ENCODE measurements around the gene ITGB2.

The ITGB2 gene

GRCh38 chr21:44850905-44851657 lies 69.6 kb downstream of the ITGB2 start:
- H3K9me3 ChIP-seq (ENCODE audit: insufficient read depth, low read depth, low read length), result no peaks in the 10 kb centered on the region
- no peak overlapping the region for H2AK5ac ChIP-seq (ENCODE audit: low read length)
- H3K4me2 ChIP-seq (ENCODE audit: low read length), result no peak overlapping the region
- H3K79me2 ChIP-seq (ENCODE audit: control insufficient read depth, insufficient read depth, low read length, poor library complexity), result no peaks in the 10 kb centered on the region
- H3K14ac ChIP-seq (ENCODE audit: low read length), result no peak overlapping the region
- H2AFZ ChIP-seq (ENCODE audit: insufficient read depth, low read length, poor library complexity), result no peak overlapping the region
- H3K36me3 ChIP-seq (ENCODE audit: control insufficient read depth in 1 of 2, insufficient read depth in 2 of 2, low read length in 2 of 2), result peaks cover 60 to 62% of the 10 kb centered on the region in 2 experiments
- no peaks in the 10 kb centered on the region for H3K27me3 ChIP-seq (ENCODE audit: insufficient read depth, low read length)
- H4K91ac ChIP-seq (ENCODE audit: low read depth, low read length), result no peak overlapping the region
- no peak overlapping the region for H3K23ac ChIP-seq (ENCODE audit: low read length)
- no peak overlapping the region for H4K8ac ChIP-seq (ENCODE audit: low read depth, low read length)
- no peak overlapping the region for H3K18ac ChIP-seq (ENCODE audit: low read length)
- no peak overlapping the region for H3K9ac ChIP-seq (ENCODE audit: low read length)
- no peak overlapping the region for H2BK120ac ChIP-seq (ENCODE audit: insufficient read depth, low read length, poor library complexity)
- DNase-seq, result no peak
- no peak overlapping the region for H3K4ac ChIP-seq (ENCODE audit: low read depth, low read length)
- WGBS (ENCODE audit: extremely low coverage, insufficient coverage, insufficient read length), result no CpG with 5 or more reads among the region's 26 CpGs
- H3K4me3 ChIP-seq (ENCODE audit: low read depth, low read length), result no peak overlapping the region
- H3K79me1 ChIP-seq (ENCODE audit: low read length), result no peaks in the 10 kb centered on the region
- no peak overlapping the region for H3K27ac ChIP-seq (ENCODE audit: low read depth, low read length)
- no peak overlapping the region for H2BK5ac ChIP-seq (ENCODE audit: low read depth, low read length, poor library complexity)
- no peak overlapping the region for H2BK12ac ChIP-seq (ENCODE audit: low read length)
- no peak overlapping the region for H4K12ac ChIP-seq (ENCODE audit: low read depth, low read length)
- H3K4me1 ChIP-seq (ENCODE audit: control insufficient read depth in 1 of 2, insufficient read depth in 2 of 2, low read length in 2 of 2), result peaks cover 6% of the 10 kb centered on the region in 2 experiments

DNA sequence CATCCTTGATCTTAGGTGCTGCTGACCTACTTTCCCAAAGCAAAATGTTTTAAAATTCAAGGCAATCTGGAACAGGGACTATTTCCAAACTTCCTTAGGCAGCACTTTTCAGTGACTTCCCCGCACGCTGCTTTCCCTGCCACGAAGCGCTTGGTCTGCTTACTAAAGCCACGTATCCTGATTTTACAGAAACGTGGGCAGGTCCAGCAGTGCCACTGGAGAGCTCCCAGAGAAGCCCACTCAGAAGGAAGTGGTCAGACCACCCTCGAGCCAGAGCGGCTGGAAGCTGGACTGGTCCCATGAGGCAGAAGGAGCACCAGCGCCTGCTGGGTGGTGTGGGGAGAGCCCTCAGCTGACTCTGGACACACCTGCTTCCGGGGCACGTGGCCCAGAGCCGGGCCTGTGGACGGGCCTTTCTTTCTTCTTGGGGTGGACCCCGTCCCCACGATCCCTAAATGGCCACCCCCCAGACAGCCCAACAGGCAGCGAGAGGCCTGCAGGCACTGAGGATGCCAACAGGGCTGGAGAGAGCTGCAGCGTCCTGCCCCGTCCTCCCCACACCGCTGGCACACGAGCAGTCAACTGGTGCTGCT lies 70.4 kb downstream of the ITGB2 start:
- Histone ChIP-seq H3K14ac (ENCODE audit: low read length) (no peak overlapping the region), H4K12ac (ENCODE audit: low read depth, low read length) (no peak overlapping the region), H3K18ac (ENCODE audit: low read length) (no peak overlapping the region), H2BK12ac (ENCODE audit: low read length) (no peak overlapping the region), H2AK5ac (ENCODE audit: low read length) (no peak overlapping the region), H2BK5ac (ENCODE audit: low read depth, low read length, poor library complexity) (no peak overlapping the region), H3K36me3 (ENCODE audit: control insufficient read depth in 1 of 2, insufficient read depth in 2 of 2, low read length in 2 of 2) (peaks cover 53 to 55% of the 10 kb centered on the region in 2 experiments), H2BK120ac (ENCODE audit: insufficient read depth, low read length, poor library complexity) (no peak overlapping the region), H3K9ac (ENCODE audit: low read length) (no peak overlapping the region), H3K9me3 (ENCODE audit: insufficient read depth, low read depth, low read length) (no peaks in the 10 kb centered on the region), H3K4ac (ENCODE audit: low read depth, low read length) (no peak overlapping the region), H3K27ac (ENCODE audit: low read depth, low read length) (no peak overlapping the region), H3K79me1 (ENCODE audit: low read length) (peaks cover 5% of the 10 kb centered on the region), H2AFZ (ENCODE audit: insufficient read depth, low read length, poor library complexity) (no peak overlapping the region), H3K79me2 (ENCODE audit: control insufficient read depth, insufficient read depth, low read length, poor library complexity) (no peaks in the 10 kb centered on the region), H3K4me2 (ENCODE audit: low read length) (no peak overlapping the region), H4K91ac (ENCODE audit: low read depth, low read length) (no peak overlapping the region), H3K4me3 (ENCODE audit: low read depth, low read length) (no peak overlapping the region), H3K23ac (ENCODE audit: low read length) (no peak overlapping the region), H4K8ac (ENCODE audit: low read depth, low read length) (no peak overlapping the region), H3K27me3 (ENCODE audit: insufficient read depth, low read length) (no peaks in the 10 kb centered on the region), H3K4me1 (ENCODE audit: control insufficient read depth in 1 of 2, insufficient read depth in 2 of 2, low read length in 2 of 2) (peaks cover 12 to 13% of the 10 kb centered on the region in 2 experiments)
- DNase-seq, result no peak
- no CpG with 5 or more reads among the region's 20 CpGs for WGBS (ENCODE audit: extremely low coverage, insufficient coverage, insufficient read length)

- H3K4me2 ChIP-seq (ENCODE audit: low read length), result no peak overlapping the region
These were observed 71.0 kb downstream of the ITGB2 start for GRCh38 chr21:44849616-44850130.

DNA sequence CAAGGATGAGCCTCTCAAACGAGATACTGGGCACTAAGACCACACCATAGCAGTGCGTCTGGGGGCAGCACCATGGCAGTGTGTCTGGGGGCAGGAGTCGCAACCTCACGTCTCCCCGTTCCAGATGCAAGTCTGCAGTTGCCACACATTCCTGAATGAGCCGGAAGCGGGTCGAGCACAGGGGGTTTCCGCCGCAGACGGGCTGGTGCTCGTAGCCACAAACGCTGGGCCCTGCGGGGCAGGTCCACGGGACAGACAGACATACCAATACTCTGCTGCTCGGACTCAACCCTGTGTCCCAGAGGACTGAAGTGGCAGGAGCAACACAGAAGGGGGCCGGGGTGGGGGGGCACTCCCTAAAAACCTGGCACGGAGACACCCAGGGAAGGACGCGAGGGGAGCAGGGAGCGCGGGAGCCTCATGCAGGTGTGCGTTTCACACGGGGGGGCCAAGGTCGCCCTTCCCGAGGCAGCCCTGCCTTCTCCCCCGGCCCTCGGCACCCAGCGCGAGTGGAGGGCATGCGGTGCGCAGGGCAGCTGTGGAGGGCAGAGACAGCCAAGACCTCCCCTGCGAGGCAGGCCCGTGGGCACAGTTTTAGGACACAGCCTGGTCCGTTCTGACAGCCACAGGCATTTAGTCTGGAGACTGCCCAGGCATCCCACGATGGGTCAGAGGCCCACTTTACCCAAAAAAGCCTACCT lies 71.7 kb downstream of the ITGB2 start:
- no peak overlapping the region for H3K4me3 ChIP-seq (ENCODE audit: low read depth, low read length)
- H3K79me1 ChIP-seq (ENCODE audit: low read length), result peaks cover 5% of the 10 kb centered on the region
- H3K4ac ChIP-seq (ENCODE audit: low read depth, low read length), result no peak overlapping the region
- H4K12ac ChIP-seq (ENCODE audit: low read depth, low read length), result no peak overlapping the region
- no peak overlapping the region for H3K18ac ChIP-seq (ENCODE audit: low read length)
- H3K79me2 ChIP-seq (ENCODE audit: control insufficient read depth, insufficient read depth, low read length, poor library complexity), result no peaks in the 10 kb centered on the region
- H2BK5ac ChIP-seq (ENCODE audit: low read depth, low read length, poor library complexity), result no peak overlapping the region
- H3K27ac ChIP-seq (ENCODE audit: low read depth, low read length), result no peak overlapping the region
- no peak overlapping the region for H4K91ac ChIP-seq (ENCODE audit: low read depth, low read length)
- no peaks in the 10 kb centered on the region for H3K9me3 ChIP-seq (ENCODE audit: insufficient read depth, low read depth, low read length)
- H3K9ac ChIP-seq (ENCODE audit: low read length), result no peak overlapping the region
- H3K23ac ChIP-seq (ENCODE audit: low read length), result no peak overlapping the region
- H3K4me1 ChIP-seq (ENCODE audit: control insufficient read depth in 1 of 2, insufficient read depth in 2 of 2, low read length in 2 of 2), result peaks cover 13 to 17% of the 10 kb centered on the region in 2 experiments
- H2AK5ac ChIP-seq (ENCODE audit: low read length), result no peak overlapping the region
- no peak overlapping the region for H3K4me2 ChIP-seq (ENCODE audit: low read length)
- H2BK120ac ChIP-seq (ENCODE audit: insufficient read depth, low read length, poor library complexity), result no peak overlapping the region
- H4K8ac ChIP-seq (ENCODE audit: low read depth, low read length), result no peak overlapping the region
- no peak for DNase-seq
- no peak overlapping the region for H2AFZ ChIP-seq (ENCODE audit: insufficient read depth, low read length, poor library complexity)
- peaks cover 40 to 41% of the 10 kb centered on the region in 2 experiments for H3K36me3 ChIP-seq (ENCODE audit: control insufficient read depth in 1 of 2, insufficient read depth in 2 of 2, low read length in 2 of 2)
- no peak overlapping the region for H3K14ac ChIP-seq (ENCODE audit: low read length)
- no CpG with 5 or more reads among the region's 36 CpGs for WGBS (ENCODE audit: extremely low coverage, insufficient coverage, insufficient read length)
- no peaks in the 10 kb centered on the region for H3K27me3 ChIP-seq (ENCODE audit: insufficient read depth, low read length)
- no peak overlapping the region for H2BK12ac ChIP-seq (ENCODE audit: low read length)

More at GRCh38 chr21:44849616-44850130, 71.0 kb downstream of the ITGB2 start:
- H4K8ac ChIP-seq (ENCODE audit: low read depth, low read length), result no peak overlapping the region
- peaks cover 47 to 48% of the 10 kb centered on the region in 2 experiments for H3K36me3 ChIP-seq (ENCODE audit: control insufficient read depth in 1 of 2, insufficient read depth in 2 of 2, low read length in 2 of 2)
- H2BK12ac ChIP-seq (ENCODE audit: low read length), result no peak overlapping the region
- H3K27me3 ChIP-seq (ENCODE audit: insufficient read depth, low read length), result no peaks in the 10 kb centered on the region
- no peak overlapping the region for H3K23ac ChIP-seq (ENCODE audit: low read length)
- no peak overlapping the region for H2BK5ac ChIP-seq (ENCODE audit: low read depth, low read length, poor library complexity)
- H3K14ac ChIP-seq (ENCODE audit: low read length), result no peak overlapping the region
- no peak overlapping the region for H3K4ac ChIP-seq (ENCODE audit: low read depth, low read length)
- H4K12ac ChIP-seq (ENCODE audit: low read depth, low read length), result no peak overlapping the region
- no peak overlapping the region for H2BK120ac ChIP-seq (ENCODE audit: insufficient read depth, low read length, poor library complexity)
- no peak overlapping the region for H3K18ac ChIP-seq (ENCODE audit: low read length)
- H3K9ac ChIP-seq (ENCODE audit: low read length), result no peak overlapping the region
- no peak overlapping the region for H3K27ac ChIP-seq (ENCODE audit: low read depth, low read length)
- H3K79me1 ChIP-seq (ENCODE audit: low read length), result peaks cover 5% of the 10 kb centered on the region
- H3K9me3 ChIP-seq (ENCODE audit: insufficient read depth, low read depth, low read length), result no peaks in the 10 kb centered on the region
- peaks cover 13 to 14% of the 10 kb centered on the region in 2 experiments for H3K4me1 ChIP-seq (ENCODE audit: control insufficient read depth in 1 of 2, insufficient read depth in 2 of 2, low read length in 2 of 2)
- no peak overlapping the region for H2AK5ac ChIP-seq (ENCODE audit: low read length)
- H3K4me3 ChIP-seq (ENCODE audit: low read depth, low read length), result no peak overlapping the region
- WGBS (ENCODE audit: extremely low coverage, insufficient coverage, insufficient read length), result no CpG with 5 or more reads among the region's 12 CpGs
- no peaks in the 10 kb centered on the region for H3K79me2 ChIP-seq (ENCODE audit: control insufficient read depth, insufficient read depth, low read length, poor library complexity)
- H4K91ac ChIP-seq (ENCODE audit: low read depth, low read length), result no peak overlapping the region
- no peak for DNase-seq
- H2AFZ ChIP-seq (ENCODE audit: insufficient read depth, low read length, poor library complexity), result no peak overlapping the region
